ENCODE data around the gene ZC2HC1C. TPM values are rescaled to one million over a fixed set of nuclear protein-coding genes. Genes with fewer than 3 reads are reported as not detected.

Gene ZC2HC1C
- total RNA-seq = 3.9 TPM

DNA sequence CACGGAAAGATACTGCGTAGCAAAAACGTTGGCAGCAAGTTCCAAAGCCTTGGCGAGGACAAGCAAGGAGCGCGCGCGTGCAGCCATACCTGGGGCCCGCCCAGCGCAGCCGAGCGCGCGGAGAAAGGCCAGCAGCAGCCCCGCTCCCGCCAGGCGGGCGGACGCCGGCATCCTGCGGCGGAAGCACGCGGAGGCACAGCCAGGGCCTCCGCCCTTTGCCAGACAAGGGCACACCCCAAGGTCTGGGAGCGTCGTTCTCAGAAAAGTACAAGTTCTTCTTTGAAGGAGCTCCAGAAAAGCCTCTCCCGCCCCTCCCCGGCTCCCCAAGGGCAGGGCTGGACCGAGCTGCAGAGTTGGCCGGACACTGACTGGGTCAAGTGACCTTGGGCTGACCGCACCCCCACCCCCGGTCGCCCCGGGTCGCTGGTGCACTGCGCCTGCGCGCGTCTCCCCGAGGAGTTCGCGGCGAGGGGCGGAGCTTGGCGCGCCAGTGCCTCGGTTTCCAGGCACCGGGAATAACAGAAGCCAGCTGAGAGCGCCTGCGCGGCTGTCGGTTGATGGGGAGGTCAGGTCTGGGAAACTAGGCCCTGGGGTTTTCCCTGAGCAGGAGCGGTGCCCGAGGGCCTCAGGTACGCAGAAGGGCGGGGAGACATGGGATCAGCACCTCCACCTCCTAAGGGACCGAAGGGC is at the start of gene ZC2HC1C:
ZC2HC1C (plus strand) TSS at position 521 of the 690 bp plus-strand sequence. CDS start 933 bp downstream, outside the sequence.
- DNase-seq (ENCODE audit: low spot score) = peak; percentile 94

DNA sequence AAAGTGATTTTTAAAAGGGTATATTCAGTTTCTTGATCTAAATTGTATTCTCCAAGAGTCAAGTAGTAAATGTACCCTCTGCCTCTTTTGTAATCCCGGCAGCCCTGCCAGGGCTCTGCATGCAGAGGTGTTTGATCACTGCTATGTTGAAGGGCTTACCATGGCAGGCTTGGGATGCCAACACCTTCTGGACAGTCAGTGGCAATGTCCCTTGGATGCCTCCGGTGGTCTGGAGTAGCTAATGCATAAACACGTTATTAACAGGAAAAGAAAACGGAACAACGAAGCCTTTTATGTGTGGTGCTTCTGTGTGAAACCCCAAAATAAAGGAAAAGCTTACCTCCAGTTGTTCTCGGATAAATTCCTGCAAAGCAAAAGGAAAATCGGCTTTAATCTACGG is 46.8 kb upstream of the ZC2HC1C start:
- no peak for DNase-seq (ENCODE audit: low spot score)

GRCh38 chr14:75023108-75023507 is 46.3 kb upstream of the ZC2HC1C start:
- DNase-seq (ENCODE audit: low spot score) = no peak

- no peak for DNase-seq (ENCODE audit: low spot score)
These were observed 44.4 kb upstream of the ZC2HC1C start for GRCh38 chr14:75025082-75025481.

GRCh38 chr14:75025876-75026275 is 43.6 kb upstream of the ZC2HC1C start:
- no peak for DNase-seq (ENCODE audit: low spot score)

- DNase-seq (ENCODE audit: low spot score) = no peak
These were observed 39.3 kb upstream of the ZC2HC1C start for GRCh38 chr14:75030147-75030546.

GRCh38 chr14:75032939-75033338 is 36.5 kb upstream of the ZC2HC1C start:
- no peak for DNase-seq (ENCODE audit: low spot score)

GRCh38 chr14:75040507-75040906 is 28.9 kb upstream of the ZC2HC1C start:
- DNase-seq (ENCODE audit: low spot score) = no peak

DNA sequence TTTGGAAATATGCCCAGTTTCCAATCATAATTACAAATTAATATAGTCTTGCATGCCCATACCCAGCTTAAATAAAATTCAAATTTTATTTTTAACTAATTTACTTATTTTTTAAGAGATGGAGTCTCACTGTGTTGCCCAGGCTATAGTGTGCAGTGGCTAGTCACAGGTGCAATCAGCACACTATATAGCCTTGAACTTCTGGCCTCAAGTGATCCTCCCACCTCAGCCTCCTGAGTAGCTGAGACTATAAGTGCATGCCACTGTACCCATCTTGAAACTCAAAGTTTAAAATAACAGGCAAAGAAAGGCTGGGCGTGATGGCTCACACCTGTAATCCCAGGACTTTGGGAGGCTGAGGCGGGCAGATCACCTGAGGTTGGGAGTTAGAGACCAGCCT is 28.5 kb upstream of the ZC2HC1C start:
- no peak for DNase-seq (ENCODE audit: low spot score)

- peak; percentile 35 for DNase-seq (ENCODE audit: low spot score)
These were observed 27.8 kb upstream of the ZC2HC1C start for GRCh38 chr14:75041613-75042012.

GRCh38 chr14:75042035-75042434 is 27.4 kb upstream of the ZC2HC1C start:
- no peak for DNase-seq (ENCODE audit: low spot score)

GRCh38 chr14:75044322-75044721 is 25.1 kb upstream of the ZC2HC1C start:
- DNase-seq (ENCODE audit: low spot score) = no peak

DNA sequence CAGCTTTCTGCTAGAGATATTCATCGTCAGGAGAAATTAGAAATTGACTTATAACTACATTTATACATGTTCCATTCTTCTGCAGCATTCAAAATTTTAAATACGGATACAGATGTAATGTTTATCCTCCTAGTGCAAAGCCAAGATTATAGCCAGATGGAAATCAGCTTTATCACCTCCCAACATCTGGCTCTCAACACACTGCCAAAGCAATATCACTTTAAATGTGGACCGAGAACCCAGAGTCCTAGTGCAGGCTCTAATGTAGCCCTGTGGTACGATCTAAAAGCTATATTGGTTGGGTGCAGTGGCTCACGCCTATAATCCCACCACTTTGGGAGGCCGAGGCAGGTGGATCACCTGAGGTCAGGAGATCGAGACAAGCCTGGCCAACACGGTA is 24.7 kb upstream of the ZC2HC1C start:
- no peak for DNase-seq (ENCODE audit: low spot score)

DNA sequence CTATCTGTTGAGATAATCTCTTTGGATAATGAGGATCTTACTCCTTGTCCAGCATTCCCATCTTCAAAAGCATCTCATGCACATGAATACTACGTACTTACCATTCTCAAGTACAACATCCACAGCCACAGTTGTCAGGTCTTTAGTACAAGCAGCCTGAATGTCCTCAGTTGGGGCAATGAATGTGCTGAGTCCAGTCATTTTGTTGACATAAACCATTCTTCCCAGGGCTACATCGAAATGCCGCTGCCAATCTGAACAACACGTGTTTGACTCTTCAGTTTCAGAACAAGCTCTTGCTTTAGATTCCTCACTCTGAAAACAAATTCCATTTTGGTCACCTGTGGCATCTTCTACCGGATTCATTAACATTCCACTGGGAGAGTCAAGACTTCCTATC is 23.2 kb upstream of the ZC2HC1C start:
- no peak for DNase-seq (ENCODE audit: low spot score)

DNA sequence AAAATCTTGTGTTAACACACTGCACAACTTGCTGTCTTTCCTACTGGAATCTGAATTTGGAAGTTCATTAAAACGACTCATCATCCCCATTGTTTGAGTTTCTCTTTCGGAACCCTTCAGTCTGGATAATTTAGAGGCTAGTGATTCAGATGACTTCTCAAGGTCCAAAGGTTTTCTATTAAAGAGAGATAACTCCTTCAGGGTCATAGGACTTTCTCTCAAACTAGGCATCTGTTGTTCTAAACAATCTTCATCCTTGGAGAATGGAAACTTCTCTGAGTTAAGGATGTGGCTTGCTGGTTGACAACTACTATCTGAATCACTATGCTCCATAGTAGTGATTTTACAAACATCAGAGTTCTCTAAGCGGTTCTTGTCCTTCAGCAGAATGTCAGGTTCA is 22.5 kb upstream of the ZC2HC1C start:
- DNase-seq (ENCODE audit: low spot score) = no peak

GRCh38 chr14:75047506-75047905 is 21.9 kb upstream of the ZC2HC1C start:
- DNase-seq (ENCODE audit: low spot score) = no peak

- no peak for DNase-seq (ENCODE audit: low spot score)
These were observed 21.3 kb upstream of the ZC2HC1C start for GRCh38 chr14:75048101-75048500.

DNA sequence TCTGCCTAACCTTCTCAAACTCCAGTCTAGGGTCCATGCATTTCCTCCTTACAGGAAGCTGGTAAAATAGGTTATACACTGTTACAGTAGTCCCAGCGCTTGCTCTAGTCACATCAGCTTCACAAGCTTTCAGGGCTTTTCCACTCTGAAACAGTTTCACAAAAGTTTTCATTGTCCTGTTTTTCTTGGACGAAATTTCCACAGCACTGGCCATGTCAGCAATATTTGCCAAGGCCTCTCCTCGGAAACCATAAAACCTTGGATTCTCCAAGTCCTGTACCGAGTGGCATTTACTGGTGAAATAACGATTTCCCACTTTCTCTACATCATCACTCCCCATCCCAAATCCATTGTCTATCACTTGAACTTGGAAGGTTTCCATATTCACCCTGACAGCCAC is 20.3 kb upstream of the ZC2HC1C start:
- DNase-seq (ENCODE audit: low spot score) = no peak

DNA sequence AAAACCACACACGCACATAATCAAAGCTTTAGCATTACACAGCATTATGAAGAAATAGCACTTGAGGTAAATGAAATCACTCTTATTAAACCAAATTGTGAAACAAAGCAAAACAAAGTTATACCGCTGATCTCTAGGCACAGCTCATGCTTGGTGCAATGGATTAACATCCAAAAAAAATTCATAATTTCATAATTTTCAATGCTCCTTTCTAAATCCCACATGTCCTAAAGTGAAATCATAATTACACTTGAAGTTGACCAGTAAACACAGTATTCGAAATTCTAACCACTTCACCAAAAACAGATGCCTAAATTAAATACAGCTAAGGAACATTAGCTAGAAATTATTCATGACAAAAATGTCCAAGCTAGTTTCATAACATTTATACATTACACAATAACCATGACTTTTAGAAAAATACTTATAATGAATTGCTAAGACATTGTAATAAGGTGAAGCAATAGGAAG is 19.7 kb upstream of the ZC2HC1C start:
- DNase-seq (ENCODE audit: low spot score) = no peak

GRCh38 chr14:75050852-75051555 is 18.4 kb upstream of the ZC2HC1C start, which contains the start of gene MLH3:
MLH3 (minus strand) TSS chr14:75051467; CDS start chr14:75049655, 1,812 bp downstream.
- DNase-seq (ENCODE audit: low spot score) = peak; percentile 89

- no peak for DNase-seq (ENCODE audit: low spot score)
These were observed 17.9 kb upstream of the ZC2HC1C start for GRCh38 chr14:75051556-75051899.

GRCh38 chr14:75053396-75054291 is 15.8 kb upstream of the ZC2HC1C start:
- no peak for DNase-seq (ENCODE audit: low spot score)

Data from mucosa of gallbladder (tissue), 1 donor.